CD4-positive, alpha-beta T cell treated with Interleukin-15 for 4 hours (primary cell): ENCODE results near the gene GABRG3.

ENCODE experiments used
- DNase-seq: peaks from one replicate; pipeline ENCODE4 v3.0.0-alpha.2; 2020; ENCODE audit warnings: low spot score

The GABRG3 gene

GRCh38 chr15:27509014-27509413 is 538.0 kb downstream of the GABRG3 start:
- DNase-seq = no peak

DNA sequence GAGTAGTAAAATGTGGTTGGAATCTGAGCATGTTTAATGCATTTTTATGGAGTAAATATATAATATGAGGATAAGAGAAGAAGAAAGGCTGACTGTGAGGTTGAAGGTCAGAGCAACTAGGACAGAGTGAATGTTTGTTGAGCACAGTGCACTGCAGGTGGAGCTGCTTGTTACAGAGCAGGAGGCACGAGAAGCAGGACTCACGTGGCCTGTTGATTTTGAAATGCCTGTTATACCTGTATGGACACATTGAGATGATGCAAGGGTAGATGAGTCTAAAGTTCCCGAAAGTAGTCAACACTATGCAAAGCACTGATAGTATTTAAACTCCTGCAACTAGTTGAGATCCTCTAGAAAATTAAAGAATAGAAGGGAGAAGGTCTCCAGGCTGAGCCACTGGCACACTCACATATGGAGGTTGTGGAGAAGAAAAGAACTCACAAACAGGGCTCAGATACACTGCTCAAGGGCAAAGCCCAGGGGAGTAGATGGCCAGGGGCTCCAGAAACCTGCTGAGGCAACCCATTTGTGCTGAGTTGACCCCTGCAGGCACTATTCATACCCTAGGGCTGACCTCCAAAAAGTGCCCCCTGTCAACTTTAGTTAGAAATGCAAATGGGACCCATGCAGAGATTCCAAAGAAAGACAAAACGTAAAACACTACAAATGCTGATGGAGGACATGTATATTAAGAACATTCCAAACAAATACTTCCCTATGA is 541.5 kb downstream of the GABRG3 start:
- no peak for DNase-seq

DNA sequence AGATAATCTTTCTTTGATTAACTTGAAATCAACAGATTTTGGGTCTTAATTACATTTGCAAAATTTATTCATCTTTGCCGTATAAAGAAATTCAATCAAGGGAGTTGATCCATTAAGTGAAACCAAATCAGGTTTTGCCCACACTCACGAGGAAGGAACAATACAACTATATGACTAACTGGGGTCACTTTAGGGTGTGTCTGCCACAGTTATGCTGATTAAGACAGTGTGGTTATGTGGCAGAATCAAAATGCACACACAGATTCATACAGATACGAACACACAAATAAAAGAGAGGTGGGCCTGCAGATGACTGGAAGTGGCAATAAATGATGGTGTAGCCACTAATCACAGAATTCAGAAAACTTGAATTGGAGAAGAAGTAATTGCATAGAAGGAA is 543.5 kb downstream of the GABRG3 start:
- DNase-seq = no peak

GRCh38 chr15:27527490-27528067 is 556.6 kb downstream of the GABRG3 start:
- DNase-seq = no peak

- DNase-seq = no peak
Measured at GRCh38 chr15:27529399-27529798, 558.4 kb downstream of the GABRG3 start.

DNA sequence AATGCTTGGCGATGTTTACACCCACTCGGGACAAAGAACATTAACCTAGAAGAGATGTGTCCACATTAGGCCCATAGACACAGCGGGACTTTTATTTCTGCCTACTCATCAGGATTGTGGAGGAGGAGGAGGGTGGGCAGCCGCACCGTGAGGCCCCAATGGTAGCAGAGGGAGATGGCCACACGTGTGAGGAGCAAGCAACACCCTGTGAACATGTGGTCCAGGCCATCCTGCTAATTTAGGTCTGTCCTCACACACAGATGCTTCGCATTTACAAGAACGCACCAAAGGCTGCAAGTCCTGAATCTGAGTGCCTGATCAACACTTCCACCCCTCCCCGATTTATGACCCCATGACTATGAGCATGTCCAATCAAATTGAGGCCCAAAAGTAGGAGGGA is 560.0 kb downstream of the GABRG3 start:
- DNase-seq = no peak

DNA sequence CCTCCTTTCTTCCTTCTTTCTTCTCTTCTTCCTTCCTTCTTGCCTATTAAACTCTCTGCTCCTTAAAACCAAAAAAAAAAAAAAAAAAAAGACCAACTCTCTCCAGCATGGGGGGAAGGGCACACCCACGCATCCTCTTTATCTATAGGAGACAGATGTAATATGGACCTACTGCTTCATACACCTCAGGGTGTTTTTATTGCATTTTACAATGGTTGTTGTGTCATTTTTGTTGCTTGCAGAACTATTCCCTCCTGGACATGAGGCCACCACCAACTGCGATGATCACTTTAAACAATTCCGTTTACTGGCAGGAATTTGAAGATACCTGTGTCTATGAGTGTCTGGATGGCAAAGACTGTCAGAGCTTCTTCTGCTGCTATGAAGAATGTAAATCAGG is 561.4 kb downstream of the GABRG3 start:
- DNase-seq = no peak

DNA sequence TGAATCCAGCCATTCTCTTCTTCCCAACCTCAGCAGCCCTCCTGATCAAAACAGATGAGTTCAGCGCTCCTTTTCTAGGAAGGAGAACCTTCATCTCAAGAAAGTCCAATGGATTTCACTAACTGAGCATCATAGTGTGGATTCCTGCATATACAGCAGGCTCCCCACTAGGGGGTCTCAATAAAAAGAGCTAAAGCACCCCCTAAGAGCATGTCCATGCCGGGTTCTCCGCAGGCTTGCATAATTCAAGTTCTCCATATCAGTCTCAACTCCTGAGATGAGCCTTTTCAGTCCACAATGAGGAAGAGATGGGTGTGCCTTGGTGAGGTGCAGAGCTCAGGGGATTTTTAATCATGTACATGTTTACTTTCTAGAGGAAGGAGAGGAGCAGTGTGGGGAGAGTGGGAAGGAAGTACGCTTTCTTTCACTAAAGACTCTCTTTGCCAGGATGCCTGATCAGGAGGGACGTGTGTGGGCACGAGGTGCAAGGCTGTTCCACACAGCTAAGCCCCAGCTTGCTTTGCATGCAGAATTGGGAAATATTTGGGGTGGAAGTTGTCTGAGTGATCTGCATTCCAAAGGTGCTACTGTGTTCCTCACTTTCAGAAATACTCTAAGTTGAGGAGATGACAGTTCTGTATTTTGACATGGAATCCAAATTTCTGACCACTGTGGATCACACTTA is 564.6 kb downstream of the GABRG3 start:
- DNase-seq = no peak

DNA sequence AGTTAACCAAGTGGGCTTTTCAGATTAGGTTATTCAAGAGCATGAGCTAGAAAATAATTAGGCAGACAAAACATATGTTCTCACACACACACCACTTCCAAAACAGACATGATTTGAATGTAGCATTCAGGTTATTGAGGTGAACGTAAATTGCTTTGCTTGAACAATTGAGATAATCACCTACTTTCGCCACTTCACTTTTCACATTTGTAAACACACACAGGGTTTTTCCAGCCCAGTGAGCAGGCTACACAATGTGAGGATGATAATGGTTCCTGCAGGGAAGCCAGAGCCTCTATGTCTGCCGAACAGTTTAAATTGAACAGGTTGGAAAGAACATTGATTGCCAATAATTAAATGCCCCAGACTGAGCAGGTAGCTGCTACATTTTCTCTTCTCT is 567.3 kb downstream of the GABRG3 start:
- no peak for DNase-seq

DNA sequence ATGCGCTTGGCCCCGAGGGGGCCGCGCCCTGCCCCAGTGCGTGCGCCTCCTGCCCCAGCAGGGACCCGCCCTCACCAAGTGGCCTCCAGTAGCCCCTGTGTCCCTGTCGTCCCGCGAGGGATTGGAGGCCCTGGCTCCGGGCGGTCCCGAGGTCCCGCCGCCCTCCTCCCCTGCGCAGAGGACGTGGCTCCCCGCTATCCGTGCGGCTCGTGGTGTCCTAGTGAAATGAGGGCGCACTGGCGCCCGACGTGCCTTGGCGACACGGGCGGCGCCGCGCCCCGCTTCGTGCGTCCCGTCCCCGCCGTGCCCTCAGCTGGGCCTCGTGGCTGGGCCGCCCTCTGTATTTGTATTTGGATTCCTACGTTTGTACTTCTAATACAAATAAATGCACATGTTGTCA is 570.6 kb downstream of the GABRG3 start:
- no peak for DNase-seq

DNA sequence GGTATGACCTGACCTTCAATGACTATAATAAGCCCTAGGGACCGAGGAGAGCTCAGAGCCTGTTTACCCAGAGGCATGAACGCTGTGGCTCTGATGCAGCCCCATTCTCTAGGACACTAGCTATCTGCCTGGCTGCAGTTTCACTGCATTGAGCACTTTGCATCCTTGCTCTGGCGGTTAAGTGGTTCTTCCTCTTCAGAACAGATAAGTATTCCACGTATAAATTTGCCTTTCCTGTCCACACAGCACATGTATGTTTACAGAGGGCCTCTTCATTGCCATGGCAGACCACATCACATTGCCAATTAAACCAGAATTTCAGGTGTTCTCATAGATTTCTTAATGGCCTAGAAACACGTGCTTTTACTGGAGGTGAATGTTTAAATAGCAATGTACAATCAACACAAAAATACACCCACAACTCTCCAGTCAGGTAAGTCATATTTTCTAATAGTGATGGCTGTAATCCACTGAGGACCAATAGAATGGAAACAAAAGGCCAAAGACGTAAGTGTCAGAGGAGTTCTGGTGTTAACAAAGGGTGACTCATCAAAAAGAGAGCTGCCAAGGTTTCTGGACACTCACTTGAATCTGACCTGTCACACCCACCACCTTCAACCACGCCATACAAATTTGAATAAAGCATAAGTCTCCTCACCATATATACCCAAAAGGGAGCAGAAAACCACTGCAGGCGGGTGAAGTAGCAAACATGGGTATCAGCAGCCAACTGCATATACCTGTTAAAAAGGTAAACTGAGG is 574.7 kb downstream of the GABRG3 start:
- DNase-seq = no peak

GRCh38 chr15:27549746-27550145 is 578.8 kb downstream of the GABRG3 start:
- no peak for DNase-seq

DNA sequence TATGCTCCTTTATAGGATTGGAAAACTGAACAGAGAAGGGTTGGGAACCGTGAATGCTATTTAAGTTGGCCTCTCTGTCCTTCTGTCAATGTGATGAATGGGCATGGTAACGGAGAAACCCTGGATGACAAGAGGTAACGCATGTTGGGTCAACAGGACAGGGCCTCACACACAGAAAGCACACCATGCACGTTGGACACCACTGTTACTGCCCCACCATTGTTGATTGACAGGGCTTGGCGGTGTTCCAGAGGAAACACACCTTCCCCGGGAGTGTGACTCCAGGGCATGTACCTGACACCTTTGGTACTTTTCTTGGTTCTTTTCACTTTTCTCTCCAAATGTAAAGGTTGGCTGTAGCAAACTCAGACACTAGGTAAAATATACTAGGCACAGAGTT is 579.7 kb downstream of the GABRG3 start:
- DNase-seq = no peak

DNA sequence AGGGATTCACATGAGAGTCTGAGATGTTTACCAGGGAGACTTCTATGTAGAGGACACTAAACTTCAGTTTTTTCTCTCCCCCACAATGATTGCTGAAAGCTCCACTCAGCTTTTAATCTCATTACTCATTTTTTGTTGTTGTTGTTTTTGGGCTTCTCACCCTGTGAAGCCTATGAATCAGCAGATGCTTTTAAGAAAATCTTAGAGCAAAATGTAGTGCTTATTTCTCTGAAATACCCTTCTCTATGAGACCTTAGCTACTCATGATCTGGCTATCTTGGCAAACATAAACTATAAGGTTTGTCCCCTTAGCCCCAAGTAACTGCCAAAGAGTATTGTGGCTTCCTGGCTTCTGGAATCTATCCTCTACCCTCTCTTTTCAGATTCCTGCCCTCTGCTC is 590.8 kb downstream of the GABRG3 start:
- DNase-seq = no peak

DNA sequence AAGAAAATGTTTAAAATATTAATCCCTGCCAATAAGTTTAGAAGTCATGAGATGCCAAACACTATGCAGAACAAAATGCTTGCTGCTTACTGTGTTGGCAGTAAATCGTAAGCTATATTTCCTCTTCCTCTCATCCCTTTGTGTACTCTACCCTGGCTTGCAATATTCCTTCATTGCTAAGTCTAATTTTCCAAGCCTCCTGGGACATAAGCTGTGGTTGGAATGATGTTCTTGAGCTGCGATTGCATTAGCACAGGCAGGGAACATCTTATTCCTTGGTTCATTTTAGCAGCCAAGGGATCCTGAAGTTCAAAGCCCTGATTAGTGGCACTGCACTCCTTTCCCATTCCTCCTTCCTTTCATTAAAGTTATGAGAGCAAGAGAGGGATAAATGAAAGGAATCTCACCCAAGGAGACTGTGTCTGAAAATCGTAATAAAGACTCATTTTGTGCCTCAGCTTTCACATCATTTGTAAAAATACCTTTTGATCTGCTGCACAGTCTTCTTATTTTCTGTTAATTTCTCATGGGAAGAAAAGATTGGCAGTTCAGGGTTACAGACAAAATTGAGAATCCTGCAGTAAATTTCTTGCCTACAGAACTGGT is 592.9 kb downstream of the GABRG3 start:
- DNase-seq = no peak

DNA sequence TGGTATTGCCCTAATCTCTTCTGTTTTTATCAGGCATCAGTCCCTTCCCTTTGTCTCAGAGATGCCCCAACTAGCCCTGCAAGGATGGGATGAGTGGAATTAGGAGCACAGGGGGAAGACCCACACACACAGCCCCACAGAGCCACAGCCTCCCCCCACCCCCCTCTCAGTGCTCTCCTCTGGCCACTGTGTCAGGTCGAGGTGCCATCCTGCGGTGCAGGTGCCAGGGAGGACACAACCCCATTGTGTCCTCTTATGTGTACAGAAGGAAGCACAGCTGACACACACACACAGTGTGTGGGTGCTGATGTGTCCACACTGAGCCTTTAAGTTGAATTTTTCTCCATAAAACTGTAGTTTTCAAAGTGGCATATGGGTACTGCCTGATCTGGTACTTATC is 593.7 kb downstream of the GABRG3 start:
- DNase-seq = no peak

- no peak for DNase-seq
Measured at GRCh38 chr15:27570746-27571145, 599.8 kb downstream of the GABRG3 start.

DNA sequence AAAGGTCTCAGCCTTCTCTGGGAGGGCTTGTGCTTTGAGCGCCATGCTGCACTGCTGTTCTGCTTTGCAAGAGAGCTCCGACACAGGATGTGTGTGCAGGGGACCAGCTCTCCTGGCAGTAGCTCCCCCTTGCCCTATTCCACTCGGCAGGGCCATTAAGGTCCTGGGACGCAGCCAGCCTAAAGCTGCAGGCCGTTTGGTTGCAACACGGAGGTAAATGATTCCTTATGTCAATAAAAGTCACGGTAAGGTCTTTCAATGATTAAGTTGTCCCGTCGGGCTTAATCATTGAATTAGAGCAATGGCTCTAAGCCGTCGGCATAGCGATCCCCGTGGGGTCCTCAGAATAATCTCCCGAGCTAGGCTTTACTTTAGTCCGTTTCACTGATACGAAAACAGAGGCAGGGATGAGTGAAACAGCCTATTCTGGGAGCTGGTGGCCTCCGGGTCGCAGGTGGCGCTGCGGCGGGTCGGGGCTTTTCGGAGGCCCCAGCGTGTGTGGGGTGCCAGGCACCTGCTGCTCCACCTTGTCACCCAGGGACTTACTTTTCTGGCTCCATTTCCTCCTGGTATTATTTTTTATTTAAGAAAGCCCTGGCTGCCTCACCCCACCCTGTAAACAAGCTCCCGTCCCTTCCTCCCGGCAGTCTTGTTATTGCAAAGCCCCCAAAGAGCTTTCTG is 603.0 kb downstream of the GABRG3 start:
- DNase-seq = no peak

DNA sequence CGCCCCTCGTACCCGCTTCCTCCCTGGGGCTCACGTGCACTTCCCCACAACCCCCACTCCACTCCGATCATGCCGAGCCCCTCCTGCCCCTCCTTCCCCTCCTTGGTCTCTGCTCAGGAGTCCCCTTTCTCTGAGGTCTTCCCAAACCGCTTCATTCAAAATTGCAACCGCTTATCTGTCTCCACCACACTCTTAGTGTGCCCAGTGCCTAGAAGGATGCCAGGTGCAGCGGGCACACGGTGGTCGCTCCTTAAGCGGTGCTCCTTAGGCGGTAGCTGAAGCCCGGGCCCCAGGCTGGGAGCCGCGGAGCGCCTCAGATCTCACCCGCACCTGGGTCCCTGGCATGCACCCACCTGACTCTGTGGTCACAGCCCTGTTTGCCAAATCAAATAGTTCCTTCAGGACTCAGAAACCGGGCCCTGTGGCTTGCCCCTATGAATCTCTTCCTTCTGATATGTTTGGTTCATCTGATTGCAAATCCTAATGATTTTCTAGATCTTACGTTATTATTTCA is 603.6 kb downstream of the GABRG3 start:
- no peak for DNase-seq

- no peak for DNase-seq
Measured at GRCh38 chr15:27575521-27575920, 604.5 kb downstream of the GABRG3 start.

DNA sequence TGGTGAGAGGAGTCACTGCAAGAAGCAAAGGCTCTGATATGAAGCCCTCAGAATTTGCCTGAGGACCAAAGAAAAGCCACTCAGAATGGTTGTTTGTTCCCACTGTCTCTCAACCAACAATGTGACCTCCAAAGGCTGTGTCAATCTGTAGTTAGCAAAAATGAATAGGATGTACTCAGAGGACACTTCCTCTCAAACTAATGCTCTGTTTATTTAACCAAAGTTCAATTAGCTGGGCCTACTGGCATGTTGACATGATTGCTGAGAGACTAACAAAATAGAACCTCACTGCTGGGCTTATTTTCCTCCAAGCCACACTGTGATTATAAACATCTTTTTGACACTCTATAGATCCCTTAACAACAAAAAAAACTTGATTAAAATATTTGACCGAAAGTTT is 605.6 kb downstream of the GABRG3 start:
- no peak for DNase-seq

- DNase-seq = no peak
Measured at GRCh38 chr15:27579738-27580137, 608.8 kb downstream of the GABRG3 start.
